ENCODE data around the gene PCDHGA8.

PCDHGA8 gene

DNA sequence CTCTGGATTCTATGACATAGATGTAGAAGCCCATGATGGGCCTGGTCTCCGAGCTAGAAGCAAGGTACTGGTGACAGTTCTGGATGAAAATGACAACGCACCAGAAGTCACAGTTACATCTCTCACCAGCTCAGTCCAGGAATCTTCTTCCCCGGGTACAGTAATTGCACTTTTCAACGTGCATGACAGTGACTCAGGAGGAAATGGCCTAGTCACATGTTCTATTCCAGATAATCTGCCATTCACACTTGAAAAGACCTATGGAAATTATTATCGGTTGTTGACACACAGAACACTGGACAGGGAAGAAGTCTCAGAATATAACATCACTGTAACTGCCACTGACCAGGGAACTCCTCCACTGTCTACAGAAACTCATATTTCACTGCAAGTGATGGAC, 36.3 kb upstream of the PCDHGA8 start:
- Histone ChIP-seq H3K27ac (ENCODE audit: low read depth, low read length) (no peak overlapping the region), H3K4me1 (ENCODE audit: control insufficient read depth, insufficient read depth, low read length, unreplicated experiment) (no peaks in the 10 kb centered on the region), H3K27me3 (ENCODE audit: insufficient read depth, low read length) (peaks cover 89% of the 10 kb centered on the region), H3K79me2 (ENCODE audit: control insufficient read depth, insufficient read depth, low read length, unreplicated experiment) (no peaks in the 10 kb centered on the region), H2AFZ (ENCODE audit: low read length, unreplicated experiment) (no peak overlapping the region), H3K36me3 (ENCODE audit: insufficient read depth, low read length) (no peaks in the 10 kb centered on the region), H3K4me3 (ENCODE audit: low read depth, low read length) (peak overlapping the region; percentile 79; the same call in 1 of the 2 replicates)

DNA sequence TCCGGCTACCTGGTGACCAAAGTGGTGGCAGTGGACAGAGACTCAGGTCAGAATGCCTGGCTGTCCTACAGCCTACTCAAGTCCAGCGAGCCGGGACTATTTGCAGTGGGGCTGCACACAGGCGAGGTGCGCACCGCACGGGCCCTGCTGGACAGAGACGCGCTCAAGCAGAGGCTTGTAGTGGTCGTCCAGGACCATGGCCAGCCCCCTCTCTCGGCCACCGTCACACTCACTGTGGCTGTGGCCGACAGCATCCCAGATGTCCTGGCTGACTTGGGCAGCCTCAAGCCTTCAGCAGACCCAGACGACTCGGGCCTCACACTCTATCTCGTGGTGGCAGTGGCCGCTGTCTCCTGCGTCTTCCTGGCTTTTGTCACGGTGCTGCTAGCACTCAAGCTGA, 35.5 kb upstream of the PCDHGA8 start:
- peaks cover 87% of the 10 kb centered on the region for H3K27me3 ChIP-seq (ENCODE audit: insufficient read depth, low read length)
- no peaks in the 10 kb centered on the region for H3K36me3 ChIP-seq (ENCODE audit: insufficient read depth, low read length)
- no peaks in the 10 kb centered on the region for H3K4me1 ChIP-seq (ENCODE audit: control insufficient read depth, insufficient read depth, low read length, unreplicated experiment)
- H3K27ac ChIP-seq (ENCODE audit: low read depth, low read length) = no peak overlapping the region
- no peaks in the 10 kb centered on the region for H3K79me2 ChIP-seq (ENCODE audit: control insufficient read depth, insufficient read depth, low read length, unreplicated experiment)
- H2AFZ ChIP-seq (ENCODE audit: low read length, unreplicated experiment) = no peak overlapping the region
- H3K4me3 ChIP-seq (ENCODE audit: low read depth, low read length) = no peak overlapping the region

DNA sequence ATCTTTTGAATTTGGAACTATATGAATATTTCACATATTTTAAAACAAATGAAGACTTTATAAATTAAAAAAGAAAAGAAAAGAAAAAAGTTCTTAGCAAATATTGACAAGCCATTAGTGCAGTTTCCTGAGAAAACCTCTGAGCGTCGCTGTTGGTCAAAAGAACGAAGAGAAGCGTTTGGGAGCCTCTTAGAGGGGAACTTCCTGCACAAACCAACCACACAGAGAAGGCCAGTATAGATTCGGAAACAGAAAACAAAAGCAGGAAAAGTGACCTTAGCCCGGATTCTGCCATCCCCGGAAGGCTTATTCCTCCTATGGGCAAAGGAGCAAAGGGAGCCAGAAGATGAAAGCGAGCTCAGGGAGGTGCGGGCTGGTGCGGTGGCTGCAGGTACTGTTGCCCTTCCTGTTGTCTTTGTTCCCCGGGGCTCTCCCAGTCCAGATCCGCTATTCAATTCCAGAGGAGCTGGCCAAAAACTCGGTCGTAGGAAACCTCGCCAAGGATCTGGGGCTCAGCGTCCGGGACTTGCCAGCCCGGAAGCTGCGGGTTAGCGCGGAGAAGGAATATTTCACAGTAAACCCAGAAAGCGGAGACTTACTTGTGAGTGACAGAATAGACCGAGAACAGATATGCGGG, 32.5 kb upstream of the PCDHGA8 start, which contains the start of gene PCDHGB2:
Gene PCDHGB2 (plus strand): TSS at position 205 of the 637 bp plus-strand sequence. CDS start 142 bp downstream, at position 347.
- Histone ChIP-seq H3K4me1 (ENCODE audit: control insufficient read depth, insufficient read depth, low read length, unreplicated experiment) (no peaks in the 10 kb centered on the region), H3K4me3 (ENCODE audit: low read depth, low read length) (no peak within 1 kb of the TSS), H3K36me3 (ENCODE audit: insufficient read depth, low read length) (no peaks in the 10 kb centered on the region), H3K27ac (ENCODE audit: low read depth, low read length) (no peak within 1 kb of the TSS), H2AFZ (ENCODE audit: low read length, unreplicated experiment) (no peak within 1 kb of the TSS), H3K27me3 (ENCODE audit: insufficient read depth, low read length) (peaks cover 91% of the 10 kb centered on the region), H3K79me2 (ENCODE audit: control insufficient read depth, insufficient read depth, low read length, unreplicated experiment) (no peaks in the 10 kb centered on the region)

DNA sequence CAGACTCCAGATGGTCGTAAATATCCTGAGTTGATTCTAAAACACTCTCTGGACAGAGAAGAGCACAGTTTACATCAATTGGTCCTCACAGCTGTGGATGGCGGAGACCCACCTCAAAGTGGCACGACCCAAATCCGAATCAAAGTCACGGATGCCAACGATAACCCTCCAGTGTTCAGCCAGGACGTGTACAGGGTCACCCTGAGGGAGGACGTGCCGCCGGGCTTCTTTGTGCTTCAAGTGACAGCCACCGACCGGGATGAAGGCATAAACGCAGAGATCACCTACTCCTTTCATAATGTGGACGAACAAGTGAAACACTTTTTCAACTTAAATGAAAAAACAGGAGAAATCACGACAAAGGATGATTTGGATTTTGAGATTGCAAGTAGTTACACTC, 31.7 kb upstream of the PCDHGA8 start:
- Histone ChIP-seq H3K27me3 (ENCODE audit: insufficient read depth, low read length) (peaks cover 91% of the 10 kb centered on the region), H2AFZ (ENCODE audit: low read length, unreplicated experiment) (no peak overlapping the region), H3K36me3 (ENCODE audit: insufficient read depth, low read length) (no peaks in the 10 kb centered on the region), H3K79me2 (ENCODE audit: control insufficient read depth, insufficient read depth, low read length, unreplicated experiment) (no peaks in the 10 kb centered on the region), H3K4me1 (ENCODE audit: control insufficient read depth, insufficient read depth, low read length, unreplicated experiment) (no peaks in the 10 kb centered on the region), H3K4me3 (ENCODE audit: low read depth, low read length) (no peak overlapping the region), H3K27ac (ENCODE audit: low read depth, low read length) (no peak overlapping the region)

DNA sequence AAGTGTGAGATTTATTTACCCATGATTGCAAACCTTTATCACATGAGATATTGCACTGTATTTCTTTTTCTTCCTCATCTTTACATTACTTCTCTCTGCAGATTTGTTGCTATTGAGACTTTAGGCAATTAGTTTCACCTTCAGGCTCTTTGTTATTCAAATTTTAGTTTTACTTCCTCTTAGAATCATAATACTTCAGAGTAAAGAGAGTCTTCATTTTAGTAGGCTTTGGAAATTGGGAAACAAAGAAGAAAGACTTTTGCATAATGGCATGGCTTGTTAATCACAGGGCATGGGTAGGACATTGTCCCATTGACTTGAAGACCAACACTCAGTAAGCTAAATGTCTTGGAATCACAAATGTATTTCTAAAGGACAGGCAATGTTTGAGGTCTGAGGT, 29.7 kb upstream of the PCDHGA8 start:
- H3K79me2 ChIP-seq (ENCODE audit: control insufficient read depth, insufficient read depth, low read length, unreplicated experiment) = no peaks in the 10 kb centered on the region
- H3K4me3 ChIP-seq (ENCODE audit: low read depth, low read length) = no peak overlapping the region
- no peak overlapping the region for H3K27ac ChIP-seq (ENCODE audit: low read depth, low read length)
- no peaks in the 10 kb centered on the region for H3K36me3 ChIP-seq (ENCODE audit: insufficient read depth, low read length)
- peaks cover 88% of the 10 kb centered on the region for H3K27me3 ChIP-seq (ENCODE audit: insufficient read depth, low read length)
- H2AFZ ChIP-seq (ENCODE audit: low read length, unreplicated experiment) = no peak overlapping the region
- H3K4me1 ChIP-seq (ENCODE audit: control insufficient read depth, insufficient read depth, low read length, unreplicated experiment) = no peaks in the 10 kb centered on the region

DNA sequence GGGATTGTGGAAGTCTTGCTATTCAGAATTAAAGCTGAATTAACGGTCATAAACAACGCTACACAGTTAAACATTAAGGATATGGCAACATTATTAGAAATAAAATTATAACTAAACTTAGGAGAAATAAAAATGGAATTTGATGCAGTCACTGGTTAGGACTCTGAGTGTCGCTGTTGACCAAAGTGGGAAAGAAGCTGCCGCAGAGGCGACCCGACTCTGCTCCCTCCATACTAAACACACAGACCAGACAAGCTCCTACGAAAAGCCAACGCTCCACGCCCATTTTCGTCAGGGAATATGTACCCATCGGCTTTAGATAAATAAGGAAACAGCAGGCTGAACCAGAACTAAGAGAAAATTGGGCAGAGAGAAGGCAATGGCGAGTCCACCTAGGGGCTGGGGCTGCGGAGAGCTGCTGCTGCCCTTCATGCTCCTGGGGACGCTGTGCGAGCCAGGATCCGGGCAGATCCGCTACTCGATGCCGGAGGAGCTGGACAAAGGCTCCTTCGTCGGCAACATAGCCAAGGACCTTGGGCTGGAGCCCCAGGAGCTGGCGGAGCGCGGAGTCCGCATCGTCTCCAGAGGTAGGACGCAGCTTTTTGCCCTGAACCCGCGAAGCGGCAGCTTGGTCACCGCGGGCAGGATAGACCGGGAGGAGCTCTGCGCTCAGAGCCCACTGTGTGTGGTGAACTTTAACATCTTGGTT, 28.3 kb upstream of the PCDHGA8 start, which contains the start of gene PCDHGA5:
Gene PCDHGA5 (plus strand): TSS at position 211 of the 709 bp plus-strand sequence. CDS start 169 bp downstream, at position 380.
- Histone ChIP-seq H3K4me3 (ENCODE audit: low read depth, low read length) (peak within 1 kb of the TSS; percentile 48; the same call in 1 of the 2 replicates), H3K27ac (ENCODE audit: low read depth, low read length) (no peak within 1 kb of the TSS), H3K27me3 (ENCODE audit: insufficient read depth, low read length) (peaks cover 88% of the 10 kb centered on the region), H3K79me2 (ENCODE audit: control insufficient read depth, insufficient read depth, low read length, unreplicated experiment) (no peaks in the 10 kb centered on the region), H2AFZ (ENCODE audit: low read length, unreplicated experiment) (no peak within 1 kb of the TSS), H3K36me3 (ENCODE audit: insufficient read depth, low read length) (no peaks in the 10 kb centered on the region), H3K4me1 (ENCODE audit: control insufficient read depth, insufficient read depth, low read length, unreplicated experiment) (no peaks in the 10 kb centered on the region)

DNA sequence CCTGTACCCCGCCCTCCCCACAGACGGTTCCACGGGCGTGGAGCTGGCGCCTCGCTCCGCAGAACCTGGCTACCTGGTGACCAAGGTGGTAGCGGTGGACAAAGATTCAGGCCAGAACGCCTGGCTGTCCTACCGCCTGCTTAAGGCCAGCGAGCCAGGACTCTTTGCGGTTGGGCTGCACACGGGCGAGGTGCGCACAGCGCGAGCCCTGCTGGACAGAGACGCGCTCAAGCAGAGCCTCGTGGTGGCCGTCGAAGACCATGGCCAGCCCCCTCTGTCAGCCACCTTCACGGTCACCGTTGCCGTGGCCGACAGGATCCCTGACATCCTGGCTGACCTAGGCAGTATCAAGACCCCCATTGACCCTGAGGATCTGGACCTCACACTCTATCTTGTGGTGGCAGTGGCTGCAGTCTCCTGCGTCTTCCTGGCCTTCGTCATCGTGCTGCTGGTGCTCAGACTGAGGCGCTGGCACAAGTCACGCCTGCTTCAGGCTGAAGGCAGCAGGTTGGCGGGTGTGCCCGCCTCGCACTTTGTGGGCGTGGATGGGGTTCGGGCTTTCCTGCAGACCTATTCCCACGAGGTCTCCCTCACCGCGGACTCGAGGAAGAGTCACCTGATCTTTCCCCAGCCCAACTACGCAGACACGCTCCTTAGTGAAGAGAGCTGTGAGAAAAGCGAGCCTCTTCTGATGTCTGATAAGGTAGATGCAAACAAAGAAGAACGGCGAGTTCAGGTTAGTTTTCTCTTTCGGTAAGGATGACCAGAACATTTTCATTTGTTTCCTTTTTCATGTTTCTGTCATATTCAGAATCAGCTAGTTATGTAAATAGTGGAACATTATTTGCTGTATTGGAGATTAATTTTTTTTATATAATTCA, 26.2 kb upstream of the PCDHGA8 start:
- Histone ChIP-seq H3K27ac (ENCODE audit: low read depth, low read length) (no peak overlapping the region), H3K4me1 (ENCODE audit: control insufficient read depth, insufficient read depth, low read length, unreplicated experiment) (no peaks in the 10 kb centered on the region), H3K79me2 (ENCODE audit: control insufficient read depth, insufficient read depth, low read length, unreplicated experiment) (no peaks in the 10 kb centered on the region), H2AFZ (ENCODE audit: low read length, unreplicated experiment) (no peak overlapping the region), H3K27me3 (ENCODE audit: insufficient read depth, low read length) (peaks cover 88% of the 10 kb centered on the region), H3K36me3 (ENCODE audit: insufficient read depth, low read length) (no peaks in the 10 kb centered on the region), H3K4me3 (ENCODE audit: low read depth, low read length) (no peak overlapping the region)

DNA sequence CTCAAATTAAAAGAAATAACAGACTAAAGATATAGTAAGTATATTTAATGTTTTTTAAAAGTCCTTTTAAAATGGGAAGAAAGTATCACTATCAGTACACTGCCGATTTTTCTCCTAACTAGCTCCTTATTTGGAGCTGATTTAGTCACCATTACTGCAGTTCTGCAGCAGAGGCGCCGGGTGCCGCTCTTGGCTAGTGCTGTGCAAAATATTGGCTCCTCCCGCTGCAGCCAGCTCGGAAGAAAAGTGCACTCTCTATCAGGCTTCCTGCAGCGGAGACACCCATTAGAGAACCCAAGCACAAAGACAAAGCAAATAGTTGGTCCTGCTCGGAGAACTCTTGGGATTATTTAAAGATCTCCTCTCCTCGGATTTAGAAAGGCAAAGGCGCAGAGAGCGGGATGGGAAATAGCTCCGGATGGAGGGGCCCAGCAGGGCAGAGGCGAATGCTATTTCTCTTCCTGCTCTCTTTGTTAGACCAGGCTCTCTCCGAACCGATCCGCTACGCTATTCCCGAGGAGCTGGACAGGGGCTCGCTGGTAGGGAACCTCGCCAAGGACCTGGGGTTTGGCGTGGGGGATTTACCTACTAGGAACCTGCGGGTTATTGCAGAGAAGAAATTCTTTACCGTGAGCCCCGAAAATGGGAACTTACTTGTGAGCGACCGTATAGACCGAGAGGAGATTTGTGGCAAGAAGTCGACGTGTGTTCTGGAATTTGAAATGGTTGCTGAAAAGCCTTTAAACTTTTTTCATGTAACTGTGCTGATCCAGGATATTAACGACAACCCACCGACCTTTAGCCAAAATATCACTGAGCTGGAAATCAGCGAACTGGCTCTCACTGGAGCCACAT, 22.2 kb upstream of the PCDHGA8 start, which contains the start of gene PCDHGB3:
Gene PCDHGB3 (plus strand): TSS at position 249 of the 855 bp plus-strand sequence. CDS start 153 bp downstream, at position 402.
- H3K79me2 ChIP-seq (ENCODE audit: control insufficient read depth, insufficient read depth, low read length, unreplicated experiment) = no peaks in the 10 kb centered on the region
- no peaks in the 10 kb centered on the region for H3K4me1 ChIP-seq (ENCODE audit: control insufficient read depth, insufficient read depth, low read length, unreplicated experiment)
- peak within 1 kb of the TSS; percentile 59 for H2AFZ ChIP-seq (ENCODE audit: low read length, unreplicated experiment)
- H3K27me3 ChIP-seq (ENCODE audit: insufficient read depth, low read length) = peaks cover 91% of the 10 kb centered on the region
- no peak within 1 kb of the TSS for H3K27ac ChIP-seq (ENCODE audit: low read depth, low read length)
- H3K36me3 ChIP-seq (ENCODE audit: insufficient read depth, low read length) = no peaks in the 10 kb centered on the region
- H3K4me3 ChIP-seq (ENCODE audit: low read depth, low read length) = peak within 1 kb of the TSS; percentile 67

DNA sequence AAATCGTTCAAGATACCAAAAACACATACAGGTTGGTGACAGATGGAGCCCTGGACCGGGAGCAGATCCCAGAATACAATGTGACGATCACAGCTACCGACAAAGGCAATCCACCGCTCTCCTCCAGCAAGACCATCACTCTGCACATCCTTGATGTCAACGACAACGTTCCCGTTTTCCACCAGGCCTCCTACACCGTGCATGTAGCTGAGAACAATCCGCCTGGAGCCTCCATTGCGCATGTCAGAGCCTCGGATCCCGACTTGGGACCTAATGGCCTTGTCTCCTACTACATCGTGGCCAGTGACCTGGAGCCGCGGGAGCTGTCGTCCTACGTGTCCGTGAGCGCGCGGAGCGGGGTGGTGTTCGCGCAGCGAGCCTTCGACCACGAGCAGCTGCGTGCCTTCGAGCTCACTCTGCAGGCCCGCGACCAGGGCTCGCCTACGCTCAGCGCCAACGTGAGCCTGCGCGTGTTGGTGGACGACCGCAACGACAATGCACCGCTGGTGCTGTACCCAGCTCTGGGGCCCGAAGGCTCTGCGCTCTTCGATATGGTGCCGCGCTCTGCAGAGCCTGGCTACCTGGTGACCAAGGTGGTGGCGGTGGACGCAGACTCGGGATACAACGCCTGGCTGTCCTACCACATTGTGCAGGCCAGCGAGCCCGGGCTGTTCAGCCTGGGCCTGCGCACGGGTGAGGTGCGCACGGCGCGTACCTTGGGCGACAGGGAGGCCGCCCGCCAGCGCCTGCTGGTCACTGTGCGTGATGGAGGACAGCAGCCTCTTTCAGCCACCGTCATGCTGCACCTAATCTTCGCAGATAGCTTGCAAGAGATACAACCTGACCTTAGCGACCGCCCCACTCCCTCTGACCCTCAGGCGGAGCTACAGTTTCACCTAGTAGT, 20.6 kb upstream of the PCDHGA8 start:
- Histone ChIP-seq H3K27me3 (ENCODE audit: insufficient read depth, low read length) (peaks cover 77% of the 10 kb centered on the region), H3K79me2 (ENCODE audit: control insufficient read depth, insufficient read depth, low read length, unreplicated experiment) (no peaks in the 10 kb centered on the region), H3K4me3 (ENCODE audit: low read depth, low read length) (no peak overlapping the region), H3K27ac (ENCODE audit: low read depth, low read length) (no peak overlapping the region), H3K4me1 (ENCODE audit: control insufficient read depth, insufficient read depth, low read length, unreplicated experiment) (no peaks in the 10 kb centered on the region), H3K36me3 (ENCODE audit: insufficient read depth, low read length) (no peaks in the 10 kb centered on the region), H2AFZ (ENCODE audit: low read length, unreplicated experiment) (no peak overlapping the region)
